H1 (cell line): Measurements from ENCODE around the gene SPATA19.

Experiments
- CBX5 ChIP-seq: fragments of 300-800, 300-1000 bp; sonication (generic); IDR thresholded peaks from 2 replicates; pipeline ENCODE4 v1.7.1; 2016; ENCODE audit warnings: antibody characterized with exemption, low read length, low read depth
- CTCF ChIP-seq, 3 experiments: IDR thresholded peaks; 1 replicate in 2 of 3; 2 replicates in 1 of 3; pipeline versions ENCODE4 v1.5.1 to v1.6.1; 2011; ENCODE audit warnings: low read length in 3 of 3, mild to moderate bottlenecking in 3 of 3, inconsistent platforms in 2 of 3, low read depth in 1 of 3, moderate library complexity in 1 of 3; ENCODE audit not compliant: insufficient read depth in 1 of 3; ENCODE audit errors: control extremely low read depth in 1 of 3
- EZH2 ChIP-seq: fragments of 200-600 bp; sonication (generic); IDR thresholded peaks from 2 replicates; pipeline ENCODE4 v1.7.1; 2012; ENCODE audit warnings: low read depth, mild to moderate bottlenecking, moderate library complexity, low read length, inconsistent platforms; ENCODE audit not compliant: severe bottlenecking
- JUN ChIP-seq: IDR thresholded peaks from 2 replicates; pipeline ENCODE4 v1.6.1; 2011; ENCODE audit warnings: low read depth, mild to moderate bottlenecking, improper control_type of control experiment, low read length
- POLR2A ChIP-seq, 2 experiments: IDR thresholded peaks; 1 replicate in 1 of 2; 2 replicates in 1 of 2; pipeline ENCODE4 v1.6.1; 2011; ENCODE audit warnings: low read depth in 2 of 2, low read length in 2 of 2, mild to moderate bottlenecking in 2 of 2; ENCODE audit errors: control extremely low read depth in 1 of 2
- POLR2AphosphoS5 ChIP-seq: IDR thresholded peaks from 2 replicates; pipeline ENCODE4 v1.6.1; 2011; ENCODE audit warnings: low read depth, low read length
- RNF2 ChIP-seq: fragments of 200-900, 300-1000 bp; sonication (generic); IDR thresholded peaks from 2 replicates; pipeline ENCODE4 v1.7.1; 2016; ENCODE audit warnings: borderline replicate concordance, low read depth, mild to moderate bottlenecking, antibody characterized with exemption, low read length; ENCODE audit not compliant: poor library complexity, severe bottlenecking; ENCODE audit errors: missing control alignments
- TCF12 ChIP-seq: IDR thresholded peaks from 2 replicates; pipeline ENCODE4 v1.6.1; 2011; ENCODE audit warnings: low read depth, mild to moderate bottlenecking, low read length
- YY1 ChIP-seq: IDR thresholded peaks from 2 replicates; pipeline ENCODE4 v1.6.1; 2011; ENCODE audit warnings: low read depth, mild to moderate bottlenecking, low read length

GRCh38 chr11:133892584-133893380 lies 47.5 kb upstream of the SPATA19 start:
- no peak for TF ChIP-seq CTCF (IDR thresholded peaks at IDR 0.05; ENCODE audit: control extremely low read depth in 1 of 3, insufficient read depth in 1 of 3, low read depth in 1 of 3, low read length in 3 of 3)
- TF ChIP-seq POLR2A (IDR thresholded peaks at IDR 0.05; ENCODE audit: control extremely low read depth in 1 of 2, low read depth in 2 of 2, low read length in 2 of 2): no peak
- no peak for TF ChIP-seq EZH2
- TF ChIP-seq RNF2: no peak
- TF ChIP-seq JUN: no peak
- no peak for TF ChIP-seq POLR2AphosphoS5
- no peak for TF ChIP-seq YY1
- TF ChIP-seq CBX5: no peak
- TF ChIP-seq TCF12: no peak
